GM19240 (cell line): ENCODE measurements around the gene CFAP221.

Source experiments
- DNase-seq: peaks from one replicate; pipeline ENCODE4 v3.0.0; 2011; ENCODE audit warnings: low spot score; ENCODE audit not compliant: insufficient read length

Gene CFAP221

GRCh38 chr2:119679526-119679837 lies 135.2 kb downstream of the CFAP221 start:
- DNase-seq, result no peak

- no peak for DNase-seq
Measured at GRCh38 chr2:119679846-119680245, 135.6 kb downstream of the CFAP221 start.

- no peak for DNase-seq
Measured at GRCh38 chr2:119680457-119681202, 136.4 kb downstream of the CFAP221 start.

GRCh38 chr2:119681203-119681867 lies 137.1 kb downstream of the CFAP221 start:
- no peak for DNase-seq

GRCh38 chr2:119681868-119682220 lies 137.6 kb downstream of the CFAP221 start:
- no peak for DNase-seq

- no peak for DNase-seq
Measured at GRCh38 chr2:119682578-119682977, 138.3 kb downstream of the CFAP221 start.

GRCh38 chr2:119683074-119683712 lies 138.9 kb downstream of the CFAP221 start:
- DNase-seq, result no peak

- no peak for DNase-seq
Measured at GRCh38 chr2:119683713-119684443, 139.6 kb downstream of the CFAP221 start.

- DNase-seq, result no peak
Measured at GRCh38 chr2:119684518-119684917, 140.3 kb downstream of the CFAP221 start.

- no peak for DNase-seq
Measured at GRCh38 chr2:119688616-119689015, 144.4 kb downstream of the CFAP221 start.

GRCh38 chr2:119689218-119689617 lies 145.0 kb downstream of the CFAP221 start:
- no peak for DNase-seq

GRCh38 chr2:119691189-119691588 lies 146.9 kb downstream of the CFAP221 start:
- no peak for DNase-seq

GRCh38 chr2:119691651-119692245 lies 147.5 kb downstream of the CFAP221 start:
- DNase-seq, result no peak

GRCh38 chr2:119692310-119692709 lies 148.1 kb downstream of the CFAP221 start:
- DNase-seq, result no peak

GRCh38 chr2:119692954-119693353 lies 148.7 kb downstream of the CFAP221 start:
- DNase-seq, result no peak

GRCh38 chr2:119693567-119693966 lies 149.3 kb downstream of the CFAP221 start:
- DNase-seq, result no peak

GRCh38 chr2:119693967-119694366 lies 149.7 kb downstream of the CFAP221 start:
- no peak for DNase-seq

GRCh38 chr2:119694470-119694844 lies 150.2 kb downstream of the CFAP221 start:
- no peak for DNase-seq

- DNase-seq, result no peak
Measured at GRCh38 chr2:119694845-119695521, 150.7 kb downstream of the CFAP221 start.

- DNase-seq, result no peak
Measured at GRCh38 chr2:119696005-119696404, 151.8 kb downstream of the CFAP221 start.

GRCh38 chr2:119696494-119697030 lies 152.3 kb downstream of the CFAP221 start:
- DNase-seq, result no peak
